GM12878 (cell line): ENCODE results near the gene NTM. TPM values are rescaled to one million over a fixed set of nuclear protein-coding genes. Genes with fewer than 3 reads are reported as not detected.

Source experiments
- ATAC-seq: fragments of 200-7000 bp; cut with Tn5 transposase; 3 replicates; pipeline ENCODE4 v1.9.1; 2020; ENCODE audit warnings: mild to moderate bottlenecking, moderate library complexity
- BruUV-seq: library from RNA; stranded (reverse); fragments of 400-500 nt; replicated peaks from 2 replicates; lab custom pipeline; 2021; lab: Mats Ljungman, UMichigan
- CTCF ChIA-PET: fragments of 300-600 bp; sonication (Branson Sonifier 250); formaldehyde crosslinking; extraction: SDS; loops from one replicate; lab custom pipeline; 2021; ENCODE audit warnings: inconsistent platforms; lab: Yijun Ruan, JAX
- POLR2A ChIA-PET: fragments of 350-600 bp; formaldehyde crosslinking; extraction: SDS; loops from one replicate; lab custom pipeline; 2021; ENCODE audit warnings: inconsistent platforms; lab: Charles Lee
- RAD21 ChIA-PET: fragments of 300-600 bp; sonication (Branson Sonifier 250); formaldehyde crosslinking; loops from one replicate; lab custom pipeline; 2023; ENCODE audit warnings: antibody characterized with exemption; ENCODE audit not compliant: unreplicated experiment; lab: Charles Lee
- SMC1A ChIA-PET: fragments of 300-600 bp; sonication (Branson Sonifier 250); formaldehyde crosslinking; loops from one replicate; lab custom pipeline; 2023; ENCODE audit not compliant: unreplicated experiment, uncharacterized antibody; lab: Charles Lee
- DNase-seq: peaks from one replicate; pipeline ENCODE4 v3.0.0-alpha.2; 2011; ENCODE audit warnings: low read depth, low spot score
- FAIRE-seq: peaks from 3 replicates; lab custom pipeline; 2011; peaks lifted over from hg19 to GRCh38; lab: Jason Lieb, UNC
- H2AFZ ChIP-seq: 2 replicates; pipeline ENCODE4 v1.6.0; 2011; ENCODE audit warnings: low read depth, low read length, control low read depth; ENCODE audit not compliant: control insufficient read depth
- H3K27ac ChIP-seq: 2 replicates; pipeline ENCODE4 v1.5.1; 2011; ENCODE audit warnings: control low read depth; ENCODE audit not compliant: control insufficient read depth, insufficient read depth
- H3K27me3 ChIP-seq, 2 experiments: replicated peaks in 1 of 2; 2 replicates each; pipeline versions ENCODE4 v1.6.0 to v1.6.1; 2011; ENCODE audit warnings: low read length in 1 of 2; ENCODE audit not compliant: control insufficient read depth in 2 of 2, insufficient read depth in 2 of 2
- H3K36me3 ChIP-seq, 2 experiments: 2 replicates each; pipeline ENCODE4 v1.5.1; 2011; ENCODE audit warnings: low read length in 1 of 2; ENCODE audit not compliant: control insufficient read depth in 2 of 2, insufficient read depth in 2 of 2
- H3K4me1 ChIP-seq: 2 replicates; pipeline ENCODE4 v1.6.1; 2011; ENCODE audit warnings: mild to moderate bottlenecking, low read length, moderate library complexity, mixed read lengths; ENCODE audit not compliant: control insufficient read depth, insufficient read depth
- H3K4me2 ChIP-seq: 2 replicates; pipeline ENCODE4 v1.6.0; 2011; ENCODE audit warnings: control low read depth; ENCODE audit not compliant: control insufficient read depth, insufficient read depth
- H3K4me3 ChIP-seq: fragments of 200-600 bp; sonication (generic); 2 replicates; pipeline ENCODE4 v1.5.1; 2016
- H3K79me2 ChIP-seq: 2 replicates; pipeline ENCODE4 v1.6.0; 2011; ENCODE audit warnings: low read length; ENCODE audit not compliant: control insufficient read depth, insufficient read depth
- H3K9ac ChIP-seq: 2 replicates; pipeline ENCODE4 v1.8.0; 2011; ENCODE audit warnings: low read length, control low read depth, mixed read lengths; ENCODE audit not compliant: control insufficient read depth, insufficient read depth
- H3K9me3 ChIP-seq: replicated peaks from 3 replicates; pipeline ENCODE4 v1.5.1; 2011; ENCODE audit warnings: mild to moderate bottlenecking, low read length; ENCODE audit not compliant: control insufficient read depth, insufficient read depth
- H4K20me1 ChIP-seq: 2 replicates; pipeline ENCODE4 v1.6.0; 2011; ENCODE audit not compliant: control insufficient read depth, insufficient read depth
- BACH1 ChIP-seq: fragments of 450-650 bp; IDR thresholded peaks from 2 replicates; pipeline ENCODE4 v1.6.1; 2017; ENCODE audit warnings: mild to moderate bottlenecking, borderline replicate concordance
- EGR1 ChIP-seq, 2 experiments: IDR thresholded peaks; 1 replicate in 1 of 2; 2 replicates in 1 of 2; pipeline ENCODE4 v1.6.1; 2011 to 2012; ENCODE audit warnings: low read depth in 2 of 2, low read length in 2 of 2, borderline replicate concordance in 1 of 2, mild to moderate bottlenecking in 1 of 2, moderate library complexity in 1 of 2
- POLR2A ChIP-seq: IDR thresholded peaks from 2 replicates; pipeline ENCODE4 v1.6.1; 2011; ENCODE audit warnings: low read depth, mild to moderate bottlenecking, low read length
- SMC3 ChIP-seq: IDR thresholded peaks from 2 replicates; pipeline ENCODE4 v1.6.1; 2011; ENCODE audit warnings: low read length, improper control_type of control experiment, borderline replicate concordance
- WGBS: methylation state at CpG from one replicate; pipeline ENCODE4 v1.1.6; 2016; ENCODE audit warnings: low lambda C conversion rate; ENCODE audit not compliant: insufficient replicate concordance, insufficient coverage; ENCODE audit errors: missing lambda C conversion rate; 5-methylcytosine and 5-hydroxymethylcytosine counted together
- in situ Hi-C: fragments of 300-500 bp; cut with MboI; formaldehyde crosslinking; loops from 9 replicates; pipeline ENCODE4 v1.14.3; 2018; ENCODE audit warnings: mixed read lengths
- intact Hi-C: fragments of 100-400 bp; cut with micrococcal nuclease; formaldehyde crosslinking; loops from one replicate; pipeline ENCODE4 v1.14.2; 2022; ENCODE audit not compliant: unreplicated experiment
- polyA plus RNA-seq, 11 experiments: library from polyadenylated mRNA; depleted of rRNA in 4 of 11; unstranded in 6 of 11; stranded (reverse) in 5 of 11; fragments of >200 nt; fragmentation: Nextera tagmentation in 4 of 11; fragmentation: Illumina TruSeq in 1 of 11; extraction: Ambion mirVana in 4 of 11; extraction: Trizol in 1 of 11; gene quantifications; 1 replicate in 1 of 11; 2 replicates in 10 of 11; pipeline versions ENCODE4 v1.2.1 to v1.2.3, GENCODE V29; 2011 to 2016; ENCODE audit warnings: inconsistent platforms in 2 of 11, missing spikeins in 2 of 11, low read depth in 1 of 11
- total RNA-seq, 4 experiments: library from RNA; depleted of rRNA in 3 of 4; stranded (reverse); fragments of >200 nt in 3 of 4; fragmentation: Illumina TruSeq in 1 of 4; extraction: Trizol in 1 of 4; gene quantifications; 2 replicates each; pipeline versions ENCODE4 v1.2.1 to v1.2.3, GENCODE V29; 2013 to 2021
- TF ChIP-seq, protein P1 (sequence below): fragments of 450-650 bp; IDR thresholded peaks from 2 replicates; pipeline ENCODE4 v1.6.1; 2018; ENCODE audit warnings: borderline replicate concordance, mild to moderate bottlenecking; ENCODE audit not compliant: partially characterized antibody
- TF ChIP-seq, protein P2 (sequence below): IDR thresholded peaks from 2 replicates; pipeline ENCODE4 v1.6.1; 2012; ENCODE audit warnings: low read depth, low read length, improper control_type of control experiment
- TF ChIP-seq, protein P3 (sequence below): IDR thresholded peaks from 2 replicates; pipeline ENCODE4 v1.6.1; 2012; ENCODE audit warnings: mild to moderate bottlenecking, low read depth, low read length

The NTM gene
- total and polyA plus RNA-seq, 10 of the 15 experiments (the other 5 are each of a cell fraction or from before 2014, with no cell fraction given), result not detected

DNA sequence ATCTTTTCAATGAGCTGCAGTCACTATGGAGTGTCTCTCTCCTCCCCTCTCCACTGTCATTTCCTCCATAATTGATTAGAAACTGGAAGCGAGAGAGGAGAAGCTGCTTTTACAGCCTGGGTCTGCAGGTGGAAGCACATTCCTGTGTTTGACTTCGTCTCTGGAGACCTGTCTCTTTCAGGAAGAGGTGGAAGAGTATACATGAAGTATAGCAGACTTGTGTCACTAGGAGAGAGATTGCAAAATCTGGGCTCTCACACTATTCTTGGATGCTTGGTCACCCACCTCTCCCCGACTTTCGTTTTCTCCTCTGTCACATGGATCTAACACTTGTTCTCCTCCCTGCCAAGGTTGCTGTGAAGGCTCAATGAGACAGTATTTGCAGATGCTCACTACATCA, 323.3 kb downstream of the NTM start:
- no peaks in the 10 kb centered on the region; a peak in 1 of 4 replicates for H3K36me3 ChIP-seq
- H4K20me1 ChIP-seq, result no peaks in the 10 kb centered on the region
- H2AFZ ChIP-seq, result no peak overlapping the region
- no peak overlapping the region for H3K4me3 ChIP-seq
- H3K4me2 ChIP-seq, result no peak overlapping the region
- H3K27me3 ChIP-seq, result peaks cover 0 to 3% of the 10 kb centered on the region in 2 experiments; a peak in 2 of 4 replicates
- SMC1A ChIA-PET, result interaction anchor here (0.6 to 1.2 kb wide), 2 partner anchors 8 to 71 kb away, joined by 3 read pairs; no protein-coding TSS in a partner anchor
- H3K9ac ChIP-seq, result no peak overlapping the region
- RAD21 ChIA-PET, result no interaction called here
- TF ChIP-seq BACH1 (no peak), POLR2A (no peak), SMC3 (no peak), EGR1 (IDR thresholded peaks at IDR 0.05; ENCODE audit: borderline replicate concordance in 1 of 2, low read depth in 2 of 2, low read length in 2 of 2) (no peak)
- TF ChIP-seq, protein P1, sequence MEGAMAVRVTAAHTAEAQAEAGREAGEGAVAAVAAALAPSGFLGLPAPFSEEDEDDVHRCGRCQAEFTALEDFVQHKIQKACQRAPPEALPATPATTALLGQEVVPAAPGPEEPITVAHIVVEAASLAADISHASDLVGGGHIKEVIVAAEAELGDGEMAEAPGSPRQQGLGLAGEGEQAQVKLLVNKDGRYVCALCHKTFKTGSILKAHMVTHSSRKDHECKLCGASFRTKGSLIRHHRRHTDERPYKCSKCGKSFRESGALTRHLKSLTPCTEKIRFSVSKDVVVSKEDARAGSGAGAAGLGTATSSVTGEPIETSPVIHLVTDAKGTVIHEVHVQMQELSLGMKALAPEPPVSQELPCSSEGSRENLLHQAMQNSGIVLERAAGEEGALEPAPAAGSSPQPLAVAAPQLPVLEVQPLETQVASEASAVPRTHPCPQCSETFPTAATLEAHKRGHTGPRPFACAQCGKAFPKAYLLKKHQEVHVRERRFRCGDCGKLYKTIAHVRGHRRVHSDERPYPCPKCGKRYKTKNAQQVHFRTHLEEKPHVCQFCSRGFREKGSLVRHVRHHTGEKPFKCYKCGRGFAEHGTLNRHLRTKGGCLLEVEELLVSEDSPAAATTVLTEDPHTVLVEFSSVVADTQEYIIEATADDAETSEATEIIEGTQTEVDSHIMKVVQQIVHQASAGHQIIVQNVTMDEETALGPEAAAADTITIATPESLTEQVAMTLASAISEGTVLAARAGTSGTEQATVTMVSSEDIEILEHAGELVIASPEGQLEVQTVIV, result no peak
- TF ChIP-seq, protein P2, sequence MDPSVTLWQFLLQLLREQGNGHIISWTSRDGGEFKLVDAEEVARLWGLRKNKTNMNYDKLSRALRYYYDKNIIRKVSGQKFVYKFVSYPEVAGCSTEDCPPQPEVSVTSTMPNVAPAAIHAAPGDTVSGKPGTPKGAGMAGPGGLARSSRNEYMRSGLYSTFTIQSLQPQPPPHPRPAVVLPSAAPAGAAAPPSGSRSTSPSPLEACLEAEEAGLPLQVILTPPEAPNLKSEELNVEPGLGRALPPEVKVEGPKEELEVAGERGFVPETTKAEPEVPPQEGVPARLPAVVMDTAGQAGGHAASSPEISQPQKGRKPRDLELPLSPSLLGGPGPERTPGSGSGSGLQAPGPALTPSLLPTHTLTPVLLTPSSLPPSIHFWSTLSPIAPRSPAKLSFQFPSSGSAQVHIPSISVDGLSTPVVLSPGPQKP, result no peak
- TF ChIP-seq, protein P3, sequence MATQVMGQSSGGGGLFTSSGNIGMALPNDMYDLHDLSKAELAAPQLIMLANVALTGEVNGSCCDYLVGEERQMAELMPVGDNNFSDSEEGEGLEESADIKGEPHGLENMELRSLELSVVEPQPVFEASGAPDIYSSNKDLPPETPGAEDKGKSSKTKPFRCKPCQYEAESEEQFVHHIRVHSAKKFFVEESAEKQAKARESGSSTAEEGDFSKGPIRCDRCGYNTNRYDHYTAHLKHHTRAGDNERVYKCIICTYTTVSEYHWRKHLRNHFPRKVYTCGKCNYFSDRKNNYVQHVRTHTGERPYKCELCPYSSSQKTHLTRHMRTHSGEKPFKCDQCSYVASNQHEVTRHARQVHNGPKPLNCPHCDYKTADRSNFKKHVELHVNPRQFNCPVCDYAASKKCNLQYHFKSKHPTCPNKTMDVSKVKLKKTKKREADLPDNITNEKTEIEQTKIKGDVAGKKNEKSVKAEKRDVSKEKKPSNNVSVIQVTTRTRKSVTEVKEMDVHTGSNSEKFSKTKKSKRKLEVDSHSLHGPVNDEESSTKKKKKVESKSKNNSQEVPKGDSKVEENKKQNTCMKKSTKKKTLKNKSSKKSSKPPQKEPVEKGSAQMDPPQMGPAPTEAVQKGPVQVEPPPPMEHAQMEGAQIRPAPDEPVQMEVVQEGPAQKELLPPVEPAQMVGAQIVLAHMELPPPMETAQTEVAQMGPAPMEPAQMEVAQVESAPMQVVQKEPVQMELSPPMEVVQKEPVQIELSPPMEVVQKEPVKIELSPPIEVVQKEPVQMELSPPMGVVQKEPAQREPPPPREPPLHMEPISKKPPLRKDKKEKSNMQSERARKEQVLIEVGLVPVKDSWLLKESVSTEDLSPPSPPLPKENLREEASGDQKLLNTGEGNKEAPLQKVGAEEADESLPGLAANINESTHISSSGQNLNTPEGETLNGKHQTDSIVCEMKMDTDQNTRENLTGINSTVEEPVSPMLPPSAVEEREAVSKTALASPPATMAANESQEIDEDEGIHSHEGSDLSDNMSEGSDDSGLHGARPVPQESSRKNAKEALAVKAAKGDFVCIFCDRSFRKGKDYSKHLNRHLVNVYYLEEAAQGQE, result no peak
- no TSS peak for BruUV-seq
- CTCF ChIA-PET, result interaction anchor here (0.7 to 2.8 kb wide), 9 partner anchors 8 to 709 kb away, joined by 3 to 13 read pairs (median 4); no protein-coding TSS in a partner anchor
- no peaks in the 10 kb centered on the region for H3K4me1 ChIP-seq
- DNase-seq, result no peak
- no peak for ATAC-seq
- no peaks in the 10 kb centered on the region for H3K9me3 ChIP-seq
- no peak for FAIRE-seq
- intact Hi-C loops (loop anchor here (10.0 kb wide), 1 partner anchor 341 kb away; no protein-coding TSS in a partner anchor), in situ Hi-C loops (no loop called here)
- POLR2A ChIA-PET, result no interaction called here
- 2% methylated on average over 4 of the region's 4 CpGs for WGBS
- no peak overlapping the region for H3K27ac ChIP-seq
- no peaks in the 10 kb centered on the region for H3K79me2 ChIP-seq
